ENCODE results near the gene MCTP2. TPM values are rescaled to one million over a fixed set of nuclear protein-coding genes. Genes with fewer than 3 reads are reported as not detected.

MCTP2 gene
- total and polyA plus RNA-seq, 10 donors, result 5.6 to 205 (median 107) TPM

- Histone ChIP-seq H3K4me3 (no peak overlapping the region), H3K27ac (no peak overlapping the region), H3K36me3 (peaks cover 2 to 95% (median 21%) of the 10 kb centered on the region in 6 donors), H3K27me3 (replicated peaks in 1 of 7) (no peaks in the 10 kb centered on the region), H3K9me3 (no peaks in the 10 kb centered on the region), H3K4me1 (peaks cover 0 to 4% (median 0%) of the 10 kb centered on the region in 6 donors)
- DNase-seq, result no peak
- TF ChIP-seq POLR2AphosphoS5 (IDR thresholded peaks at IDR 0.05) (no peak), CTCF (IDR thresholded peaks at IDR 0.05 in 8 of 11, conservative IDR thresholded peaks at IDR 0.05 in 3 of 11) (no peak), POLR2A (IDR thresholded peaks at IDR 0.05) (no peak)
- WGBS, 5 donors, result 96 to 98% (median 96%) methylated on average over 9 of the region's 9 CpGs
- intact Hi-C loops (cut with DNase I; ENCODE audit: low total_unique reads), result no loop called here
These were observed 223.9 kb downstream of the MCTP2 start for GRCh38 chr15:94455297-94455696.

GRCh38 chr15:94456226-94456625, 224.9 kb downstream of the MCTP2 start:
- DNase-seq, result no peak
- no peak overlapping the region for H3K4me3 ChIP-seq
- no peaks in the 10 kb centered on the region for H3K27me3 ChIP-seq (replicated peaks in 1 of 7)
- peaks cover 2 to 96% (median 26%) of the 10 kb centered on the region in 6 donors for H3K36me3 ChIP-seq
- 47 to 58% (median 50%) methylated on average over 5 of the region's 5 CpGs for WGBS, 5 donors
- TF ChIP-seq POLR2A (IDR thresholded peaks at IDR 0.05) (no peak), POLR2AphosphoS5 (IDR thresholded peaks at IDR 0.05) (no peak)
- peaks cover 0 to 4% (median 0%) of the 10 kb centered on the region in 6 donors for H3K4me1 ChIP-seq
- no peak overlapping the region for H3K27ac ChIP-seq
- H3K9me3 ChIP-seq, result no peaks in the 10 kb centered on the region
- intact Hi-C loops (cut with DNase I; ENCODE audit: low total_unique reads), result no loop called here

GRCh38 chr15:94457661-94458060, 226.3 kb downstream of the MCTP2 start:
- 75 to 90% (median 76%) methylated on average over 8 of the region's 8 CpGs for WGBS, 5 donors
- peaks cover 0 to 4% (median 0%) of the 10 kb centered on the region in 6 donors for H3K4me1 ChIP-seq
- no peak overlapping the region for H3K27ac ChIP-seq
- H3K9me3 ChIP-seq, result no peaks in the 10 kb centered on the region
- no peak overlapping the region for H3K4me3 ChIP-seq
- no peak for DNase-seq
- intact Hi-C loops (cut with DNase I; ENCODE audit: low total_unique reads), result no loop called here
- H3K27me3 ChIP-seq (replicated peaks in 1 of 7), result no peaks in the 10 kb centered on the region
- TF ChIP-seq POLR2AphosphoS5 (IDR thresholded peaks at IDR 0.05), result no peak
- peaks cover 2 to 96% (median 26%) of the 10 kb centered on the region in 6 donors for H3K36me3 ChIP-seq

GRCh38 chr15:94460624-94461023, 229.3 kb downstream of the MCTP2 start:
- TF ChIP-seq CTCF (IDR thresholded peaks at IDR 0.05 in 8 of 11, conservative IDR thresholded peaks at IDR 0.05 in 3 of 11), result no peak
- TF ChIP-seq POLR2A (IDR thresholded peaks at IDR 0.05), result no peak
- TF ChIP-seq POLR2AphosphoS5 (IDR thresholded peaks at IDR 0.05), result no peak
- Histone ChIP-seq H3K27me3 (replicated peaks in 1 of 7) (no peaks in the 10 kb centered on the region), H3K4me3 (no peak overlapping the region), H3K4me1 (peaks cover 0 to 4% (median 0%) of the 10 kb centered on the region in 6 donors), H3K27ac (no peak overlapping the region), H3K9me3 (no peaks in the 10 kb centered on the region), H3K36me3 (peaks cover 2 to 79% (median 24%) of the 10 kb centered on the region in 6 donors)
- WGBS, 5 donors, result 60 to 84% (median 64%) methylated on average over 1 of the region's 1 CpG
- no peak for DNase-seq
- intact Hi-C loops (cut with DNase I; ENCODE audit: low total_unique reads), result no loop called here

GRCh38 chr15:94467034-94467433, 235.7 kb downstream of the MCTP2 start:
- TF ChIP-seq POLR2AphosphoS5 (IDR thresholded peaks at IDR 0.05) (no peak), POLR2A (IDR thresholded peaks at IDR 0.05) (no peak), CTCF (IDR thresholded peaks at IDR 0.05 in 8 of 11, conservative IDR thresholded peaks at IDR 0.05 in 3 of 11) (no peak)
- 87 to 95% (median 88%) methylated on average over 1 of the region's 1 CpG for WGBS, 5 donors
- no peak overlapping the region for H3K27ac ChIP-seq
- H3K9me3 ChIP-seq, result no peaks in the 10 kb centered on the region
- no peak for DNase-seq
- H3K4me3 ChIP-seq, result no peak overlapping the region
- H3K27me3 ChIP-seq (replicated peaks in 1 of 7), result no peaks in the 10 kb centered on the region
- H3K36me3 ChIP-seq, result peaks cover 0 to 78% (median 14%) of the 10 kb centered on the region in 6 donors
- H3K4me1 ChIP-seq, result no peaks in the 10 kb centered on the region
- intact Hi-C loops (cut with DNase I; ENCODE audit: low total_unique reads), result no loop called here

Data from spleen (tissue), 11 donors.